GM21447 (cell line): ENCODE data around the gene ARSJ.
"Not testable (repeated sequence)": the region's sequence is repeated elsewhere in the genome, so short reads cannot be mapped to it uniquely, and the experiment has no call there.

Experiments
- ATAC-seq: cut with Tn5 transposase; IDR thresholded peaks from one replicate; pipeline ENCODE4 v1.9.1; 2021; ENCODE audit not compliant: unreplicated experiment

ARSJ gene

DNA sequence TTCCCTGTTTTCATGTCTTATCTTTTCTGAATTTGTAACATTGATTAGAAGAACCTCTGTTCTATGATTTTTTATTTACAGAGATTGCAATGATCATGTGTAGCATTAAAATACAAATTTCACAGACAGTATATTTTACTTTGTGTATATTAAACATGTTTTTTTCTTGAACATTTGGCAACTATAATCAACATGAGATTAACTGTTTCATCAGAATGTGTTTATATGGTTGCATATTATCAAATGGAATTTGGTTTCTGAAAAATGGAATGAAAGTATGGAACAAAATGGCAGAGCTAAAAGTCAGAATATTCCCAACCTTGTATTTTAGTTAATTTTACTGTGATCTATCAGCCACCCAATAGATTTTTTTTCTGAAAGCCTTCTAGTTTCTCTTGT is 19.9 kb downstream of the ARSJ start:
- ATAC-seq, result no peak

DNA sequence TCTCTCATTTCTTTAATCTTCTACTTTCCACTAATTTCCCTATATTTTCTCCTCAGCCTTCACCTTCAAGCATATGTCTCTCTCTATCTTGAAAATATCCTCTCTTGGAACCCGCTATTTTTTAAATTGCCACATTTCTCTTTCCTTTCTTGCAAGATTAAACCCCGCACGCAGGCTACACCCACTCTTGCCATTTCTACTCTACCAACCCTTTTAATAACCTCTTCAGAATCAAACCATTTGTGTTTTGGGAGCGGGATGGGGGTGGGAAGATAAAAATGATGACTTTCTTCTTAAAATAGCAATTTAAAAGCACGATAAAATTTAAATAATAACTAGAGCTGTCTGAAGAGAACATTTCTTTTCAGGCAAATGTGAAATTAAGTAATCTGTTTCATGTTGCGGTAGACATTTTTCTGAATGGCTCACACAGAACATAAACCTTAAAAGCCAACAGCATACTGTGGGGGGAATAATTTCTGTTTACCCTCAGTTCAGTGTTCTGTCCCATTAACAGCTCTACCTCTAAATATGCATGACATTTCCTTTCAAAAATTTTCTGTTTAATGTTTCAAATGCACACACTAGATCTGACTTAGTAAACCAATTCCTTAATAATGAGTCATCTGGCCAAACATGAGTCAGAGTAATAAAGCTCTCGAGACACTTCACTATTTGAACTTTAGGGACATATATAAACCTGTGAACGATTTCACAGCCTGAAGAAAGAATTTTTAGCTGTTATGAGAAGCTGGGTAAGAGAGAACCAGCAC is 20.5 kb downstream of the ARSJ start:
- ATAC-seq, result no peak

DNA sequence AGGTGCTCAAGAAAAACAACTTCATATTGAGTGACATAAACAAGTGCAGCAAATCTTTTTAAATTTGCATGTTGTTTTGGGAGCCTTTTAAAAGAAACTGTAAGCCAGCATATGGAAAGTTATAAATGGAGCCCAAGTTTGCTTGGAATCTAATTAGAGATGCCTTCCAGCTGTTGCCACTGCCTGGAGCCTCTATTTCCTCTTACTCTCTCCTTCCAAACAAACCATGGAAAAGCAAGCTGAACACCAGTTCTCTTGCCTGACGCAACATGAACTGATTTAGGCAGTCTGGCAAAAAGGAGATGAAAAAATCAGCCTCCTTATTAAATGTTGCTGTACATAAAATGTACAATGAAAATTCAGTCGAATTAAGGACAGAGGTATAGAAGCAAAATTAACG is 21.5 kb downstream of the ARSJ start:
- no peak for ATAC-seq

DNA sequence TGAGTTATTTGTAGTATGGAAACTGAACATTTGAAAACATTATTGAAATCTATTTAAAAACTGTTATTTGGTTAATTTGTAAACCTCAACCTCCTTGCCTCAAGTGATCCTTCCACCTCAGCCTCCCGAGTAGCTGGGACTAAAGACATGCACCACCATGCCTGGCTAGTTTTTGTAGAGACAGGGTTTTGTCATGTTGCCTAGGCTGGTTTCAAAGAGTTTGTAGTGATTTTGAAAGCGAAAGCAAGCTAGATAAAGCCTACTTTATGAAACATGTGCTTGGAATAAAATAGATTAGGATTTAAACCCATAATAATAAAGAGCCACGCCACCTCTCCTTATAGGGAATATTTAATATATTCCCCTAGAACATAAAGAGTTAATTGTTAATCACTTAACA is 23.5 kb downstream of the ARSJ start:
- no peak for ATAC-seq

DNA sequence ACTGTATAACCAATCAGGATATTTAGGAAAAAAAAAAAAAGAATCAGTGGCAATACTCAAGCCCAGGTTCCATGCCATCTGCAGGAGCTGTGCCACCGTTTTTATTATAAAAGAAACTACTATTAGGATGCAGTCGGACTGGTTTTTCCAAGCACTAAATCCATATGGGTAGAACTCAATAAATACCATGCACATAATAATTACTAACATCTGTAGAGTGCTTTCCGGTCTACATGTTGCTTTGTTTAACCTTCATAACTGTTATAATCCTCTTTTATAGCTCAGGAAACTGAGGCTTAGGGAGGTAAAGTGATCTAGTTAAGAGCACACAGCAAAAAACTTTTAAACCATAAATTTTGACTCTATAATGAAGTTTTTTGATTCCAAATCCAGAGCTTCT is 24.0 kb downstream of the ARSJ start:
- ATAC-seq, result no peak

DNA sequence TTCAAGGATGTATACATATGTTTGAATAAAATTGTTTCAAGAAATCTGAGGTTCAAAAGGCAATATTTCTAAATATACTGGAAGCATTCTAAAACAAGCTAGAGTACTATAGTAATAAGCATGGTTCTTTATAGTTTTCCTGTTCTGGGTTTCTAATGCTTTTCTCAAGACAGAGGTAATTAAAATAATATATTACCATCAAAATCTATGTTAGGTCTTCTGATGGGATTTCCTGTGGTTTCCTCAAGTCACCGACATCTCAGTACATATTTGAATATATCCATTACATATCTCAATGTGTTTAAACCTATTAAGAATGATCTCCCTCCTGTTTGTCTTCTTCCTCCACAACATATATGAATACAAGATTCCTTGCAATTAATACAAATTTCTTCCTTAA is 25.6 kb downstream of the ARSJ start:
- no peak for ATAC-seq

DNA sequence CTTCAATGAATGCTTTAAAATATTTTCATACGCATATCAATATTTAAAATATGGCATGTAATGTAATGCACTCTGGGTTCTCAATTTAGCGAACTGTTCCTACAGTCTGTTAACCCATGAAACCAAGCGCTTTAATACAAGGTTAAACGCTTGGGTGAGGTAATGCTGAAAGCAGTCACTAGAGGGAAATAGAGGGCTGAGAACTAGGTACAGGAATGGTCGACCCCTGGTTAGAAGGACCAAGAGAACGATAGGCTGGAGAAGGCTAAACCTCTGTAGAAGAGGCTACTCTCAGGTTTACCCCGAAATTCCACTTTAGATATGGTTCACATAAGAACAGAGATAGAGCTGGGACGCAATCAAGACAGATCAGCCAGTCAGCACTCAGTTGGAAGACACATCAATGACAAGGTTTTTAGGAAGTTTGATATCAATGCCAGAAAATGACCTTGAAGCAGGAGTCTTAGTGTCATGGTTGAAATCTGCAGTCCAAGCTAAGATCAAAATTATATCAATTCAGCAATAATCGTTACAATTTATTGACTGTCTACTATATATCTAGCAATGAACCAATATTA is 26.9 kb downstream of the ARSJ start:
- peak; percentile 86 for ATAC-seq

DNA sequence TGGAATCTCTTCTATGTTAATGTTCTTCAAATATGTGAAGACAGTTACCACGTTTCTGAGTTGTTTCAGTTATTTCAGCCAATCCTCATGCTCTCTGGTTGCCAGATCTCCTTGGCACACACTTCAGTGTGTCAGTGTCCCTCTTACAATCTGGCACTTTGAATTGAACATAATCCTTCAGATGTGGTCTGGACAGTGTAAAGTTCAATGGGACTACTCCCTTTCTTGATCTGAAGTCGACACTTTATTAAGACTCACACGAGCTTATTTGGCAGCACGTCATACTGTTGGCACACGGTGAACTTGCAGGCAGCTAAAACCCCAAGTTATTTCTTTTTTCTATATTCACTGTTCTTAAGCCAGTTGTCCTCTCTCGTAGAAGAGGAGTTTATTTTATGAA is 28.2 kb downstream of the ARSJ start:
- no peak for ATAC-seq

DNA sequence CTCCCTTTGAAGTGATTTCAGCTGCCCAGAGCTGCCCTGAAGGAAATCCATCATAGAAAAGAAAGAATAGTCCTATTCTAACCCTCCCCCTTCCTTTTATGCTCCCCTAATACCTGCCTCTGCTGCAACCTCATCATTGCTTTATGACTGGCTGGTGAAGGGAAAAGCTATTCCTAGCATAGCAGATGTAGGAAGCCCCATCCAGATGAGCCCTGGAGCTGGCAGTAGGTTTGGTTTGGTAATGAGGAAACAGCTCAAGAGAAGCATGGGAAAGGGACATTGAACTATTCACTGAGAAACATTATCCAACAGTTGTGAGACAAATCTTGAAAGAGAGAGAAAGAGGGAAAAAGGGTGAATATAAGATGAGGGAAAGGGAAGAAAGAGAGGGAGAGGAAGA is 29.2 kb downstream of the ARSJ start:
- no peak for ATAC-seq

DNA sequence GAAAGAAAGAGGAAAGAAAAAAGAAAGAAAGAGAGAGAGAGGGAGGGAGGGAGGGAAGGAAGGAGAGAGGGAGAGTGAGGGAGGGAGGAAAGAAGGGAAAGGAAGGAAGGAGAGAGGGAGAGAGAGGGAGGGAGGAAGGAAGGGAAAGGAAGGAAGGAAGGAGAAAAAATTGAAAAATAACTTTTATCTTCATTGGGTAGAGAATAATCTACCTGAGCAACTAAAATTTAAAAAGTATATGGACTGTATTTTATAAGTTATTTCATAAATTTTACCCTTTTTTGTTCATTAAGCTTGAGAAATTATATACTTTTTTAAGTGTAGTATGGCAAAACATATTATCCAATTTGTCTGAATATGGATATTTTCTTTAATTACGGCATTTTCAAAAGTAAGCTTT is 32.0 kb downstream of the ARSJ start:
- no peak for ATAC-seq

DNA sequence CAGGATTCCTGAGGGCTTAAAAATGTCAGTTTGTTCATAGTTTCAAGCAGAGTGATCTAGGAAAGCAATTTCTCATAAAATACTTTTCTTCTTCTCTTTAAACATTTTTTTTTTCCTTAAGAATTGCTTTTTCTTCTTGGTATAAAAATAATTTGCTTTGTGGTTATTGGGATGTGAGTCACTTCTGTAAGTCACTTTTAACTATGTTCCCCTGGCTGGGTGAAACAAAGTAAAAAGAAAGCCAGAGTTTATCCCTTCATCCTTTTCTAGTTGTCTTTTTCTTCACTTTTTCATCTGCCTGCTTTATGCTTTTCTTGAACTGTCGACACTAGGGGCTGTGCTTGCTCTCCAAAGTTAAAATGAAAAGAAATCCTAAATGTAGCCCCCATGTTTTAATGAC is 33.5 kb downstream of the ARSJ start:
- ATAC-seq, result no peak

DNA sequence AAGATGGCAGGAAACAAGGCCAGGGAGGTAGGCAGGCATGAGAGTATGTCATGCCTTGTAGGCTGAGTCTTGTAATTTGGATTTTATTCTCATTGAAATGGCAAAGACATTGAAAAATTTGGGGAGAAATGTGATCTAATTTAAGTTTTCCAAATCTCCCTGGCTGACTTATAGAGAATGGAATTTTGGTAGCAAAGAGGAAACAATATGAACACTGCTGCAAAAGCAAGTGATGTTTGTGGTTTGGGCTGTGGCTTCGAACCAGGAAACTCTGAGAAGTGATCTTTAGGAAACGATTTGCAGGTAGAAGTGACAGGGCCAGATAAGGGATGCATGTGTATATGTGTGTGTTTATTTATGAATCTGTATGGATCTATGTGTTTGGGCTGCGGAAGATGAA is 35.6 kb downstream of the ARSJ start:
- no peak for ATAC-seq

DNA sequence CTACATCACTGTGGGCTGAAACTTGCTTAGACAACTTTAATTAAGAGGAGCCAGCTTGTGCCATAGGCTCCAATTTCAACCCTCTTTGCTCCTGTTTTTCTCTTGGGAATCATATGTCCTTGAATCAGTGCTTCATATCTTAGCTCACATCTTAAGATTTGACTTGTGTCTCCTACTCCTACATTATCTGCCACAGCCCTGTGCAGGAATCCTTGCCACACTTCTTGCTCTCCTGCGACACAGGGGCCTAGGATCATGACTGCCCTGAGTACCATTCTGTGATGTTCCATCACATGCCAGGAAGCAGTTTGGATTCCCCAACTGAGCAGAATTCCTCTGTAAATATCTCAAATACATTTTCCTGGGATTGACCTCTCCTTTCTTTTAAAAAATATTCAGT is 36.4 kb downstream of the ARSJ start:
- no peak for ATAC-seq

DNA sequence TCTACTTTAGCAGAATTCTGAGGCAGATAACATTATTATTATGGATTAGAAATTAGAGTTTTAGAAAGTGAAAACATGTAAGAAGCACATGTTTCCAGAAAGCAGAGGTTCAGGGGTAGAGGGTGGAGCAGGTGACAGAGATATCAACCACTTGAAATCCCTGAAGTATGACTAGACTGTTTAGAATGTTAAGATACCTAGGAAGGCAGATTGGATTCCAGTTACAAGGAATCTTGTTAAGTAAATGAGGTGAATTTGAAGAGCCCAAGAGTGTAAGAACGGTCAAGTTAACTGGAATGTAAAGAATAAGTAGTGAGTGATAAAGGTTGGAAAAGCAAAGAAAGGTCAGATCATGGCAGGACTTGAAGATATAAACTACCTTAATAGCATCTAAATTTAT is 37.6 kb downstream of the ARSJ start:
- ATAC-seq, result no peak

DNA sequence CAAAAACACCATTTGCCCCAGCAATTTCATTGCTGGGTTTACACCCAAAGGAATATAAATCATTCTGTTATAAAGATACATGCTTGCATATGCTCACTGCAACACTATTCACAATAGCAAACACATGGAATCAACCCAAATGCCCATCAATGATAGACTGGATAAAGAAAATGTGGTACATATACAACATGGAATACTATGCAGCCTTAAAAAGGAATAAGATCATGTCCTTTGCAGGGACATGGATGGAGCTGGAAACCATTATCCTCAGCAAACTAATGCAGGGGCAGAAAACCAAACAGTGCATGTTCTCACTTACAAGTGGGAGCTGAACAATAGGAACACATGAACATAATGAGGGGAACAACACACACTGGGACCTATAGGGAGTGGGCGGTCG is 39.3 kb downstream of the ARSJ start:
- ATAC-seq, result not testable (repeated sequence)

DNA sequence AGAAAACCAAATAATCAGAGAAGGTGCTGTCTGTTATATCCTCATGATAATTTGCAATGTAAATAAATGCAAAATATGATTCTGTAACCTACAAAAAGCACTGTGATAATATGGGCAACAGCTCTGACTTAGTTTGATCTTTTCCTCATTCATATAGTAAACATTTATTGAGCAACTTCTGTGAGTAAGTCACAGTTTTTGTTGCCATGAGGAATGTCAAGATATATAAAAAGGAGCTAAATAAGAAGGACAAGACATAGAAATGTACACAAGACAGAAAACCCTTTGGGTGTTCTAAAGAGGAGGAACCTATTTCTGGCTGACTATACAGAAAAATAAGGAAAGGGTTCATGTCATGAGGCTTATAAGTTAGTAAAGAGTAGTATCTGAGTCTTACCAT is 44.3 kb downstream of the ARSJ start:
- no peak for ATAC-seq

DNA sequence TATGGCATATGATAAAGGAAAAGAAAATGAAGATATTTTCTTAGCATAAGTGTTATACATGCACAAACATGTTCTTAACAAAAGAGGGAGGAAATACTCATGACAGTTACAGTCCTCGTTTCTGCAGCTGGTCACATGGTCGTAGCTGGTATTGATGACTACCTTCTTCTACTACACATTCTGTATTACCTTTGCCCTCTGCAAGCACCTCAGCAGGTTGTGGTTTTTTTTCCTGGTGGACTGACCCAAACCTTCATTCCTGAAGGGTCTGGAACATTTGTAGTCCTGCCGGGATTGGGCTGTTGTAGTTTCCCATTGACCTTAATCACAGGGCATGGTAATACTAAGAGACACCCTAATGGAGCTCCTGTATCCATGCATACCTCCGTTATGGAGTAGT is 54.7 kb downstream of the ARSJ start:
- ATAC-seq, result not testable (repeated sequence)

DNA sequence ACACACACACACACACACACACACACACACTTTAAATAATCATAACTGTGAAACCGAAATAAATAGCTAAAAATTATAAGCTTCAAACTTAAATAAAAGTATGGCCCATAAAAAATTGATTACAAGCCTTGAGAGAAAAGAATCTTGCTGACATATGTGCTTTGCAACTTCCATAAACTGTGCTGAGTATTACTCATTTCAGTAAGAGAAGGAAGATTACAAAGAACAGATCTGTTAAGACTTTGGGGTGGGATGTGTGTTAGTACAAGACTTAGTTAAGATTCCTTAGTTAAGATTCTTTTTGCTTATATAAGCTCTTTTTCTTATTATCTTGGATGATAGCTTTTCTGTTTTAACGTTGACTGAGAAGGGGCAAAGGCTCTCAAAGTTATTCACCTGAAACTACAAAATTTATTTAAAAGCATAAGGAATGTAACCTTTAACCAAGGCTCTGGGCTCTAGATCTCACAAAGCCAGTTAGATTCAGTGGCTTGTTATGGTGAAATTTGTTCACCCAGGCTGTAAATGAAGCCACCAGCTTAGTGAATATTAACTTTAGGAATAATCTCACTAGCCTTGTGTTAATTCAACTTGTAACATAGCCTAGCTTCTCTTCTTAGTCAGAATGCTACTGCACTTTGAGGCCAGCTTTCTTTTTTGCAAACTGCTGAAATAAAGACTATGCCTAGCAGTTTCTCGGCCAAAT is 58.2 kb downstream of the ARSJ start:
- ATAC-seq, result no peak

DNA sequence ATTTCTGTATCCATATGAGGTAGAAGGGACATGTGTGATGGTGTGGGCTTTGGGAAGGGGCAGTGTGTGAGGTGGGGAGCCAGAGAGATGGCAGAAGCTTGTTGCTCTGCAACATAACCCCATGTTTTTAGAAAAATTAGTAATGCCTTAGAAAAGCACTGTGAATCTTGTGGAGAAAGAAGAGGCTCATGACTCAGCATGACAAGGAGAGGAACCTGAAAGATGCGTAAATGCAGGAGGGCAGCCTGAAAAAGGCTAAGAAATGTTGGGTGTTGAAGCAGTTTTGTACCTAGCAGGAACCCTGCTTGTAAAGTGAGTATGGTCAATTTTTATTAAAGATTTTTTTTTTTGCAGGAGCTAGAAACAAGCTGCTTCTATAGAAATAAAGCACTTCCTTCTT is 59.8 kb downstream of the ARSJ start:
- no peak for ATAC-seq

DNA sequence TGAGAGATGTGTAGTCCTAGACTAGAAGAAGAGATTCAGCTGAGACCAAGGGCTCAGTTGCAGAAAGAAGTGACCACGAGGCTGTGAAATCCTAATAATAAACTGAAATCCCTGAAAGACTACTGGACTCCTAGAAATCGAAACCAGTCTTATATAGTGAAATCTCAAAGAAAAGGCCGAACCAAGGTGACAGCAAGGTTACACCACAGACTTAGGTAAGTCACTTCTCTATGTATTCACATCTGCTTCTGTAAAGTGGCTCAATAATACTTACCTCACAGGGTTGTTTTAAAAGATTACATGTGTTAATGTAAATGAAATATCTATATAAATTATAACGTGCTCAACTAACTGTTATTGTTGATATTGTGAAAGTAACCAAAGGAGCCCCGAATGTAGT is 60.3 kb downstream of the ARSJ start:
- ATAC-seq, result no peak

DNA sequence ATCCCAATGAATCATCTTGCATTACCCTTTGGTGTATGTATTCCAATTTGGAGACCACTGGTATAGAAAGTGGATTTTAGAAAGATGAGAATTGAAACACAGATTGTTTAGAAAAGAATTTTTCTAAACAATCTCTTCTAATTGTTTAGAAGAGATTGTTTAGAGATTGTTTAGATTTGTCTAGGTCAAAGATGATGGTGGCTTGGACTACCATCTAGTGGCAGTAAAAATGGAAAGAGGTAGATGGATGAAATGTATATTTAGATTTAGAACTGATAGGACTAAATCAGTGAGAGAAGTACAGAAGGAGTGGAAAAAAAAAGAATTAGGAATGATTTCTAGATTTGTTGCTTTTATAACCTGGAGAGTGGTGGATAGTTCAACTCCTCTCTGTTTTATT is 70.6 kb downstream of the ARSJ start:
- ATAC-seq, result no peak

DNA sequence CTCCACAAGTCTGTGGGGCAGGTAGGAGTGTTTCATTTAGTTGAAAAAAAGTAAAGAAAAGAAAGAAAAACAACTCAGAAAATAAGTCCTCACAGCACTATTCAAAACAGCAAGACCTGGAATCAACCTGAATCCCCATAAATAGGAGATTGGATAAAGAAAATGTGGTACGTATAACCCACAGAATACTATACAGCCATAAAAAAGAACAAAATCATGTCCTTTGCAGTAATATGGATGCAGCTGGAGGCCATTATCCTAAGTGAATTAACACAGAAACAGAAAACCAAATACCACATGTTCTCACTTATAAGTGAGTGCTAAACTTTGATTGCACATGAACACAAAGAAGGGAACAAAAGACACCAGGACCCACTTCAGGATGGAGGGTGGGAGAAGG is 71.9 kb downstream of the ARSJ start:
- ATAC-seq, result no peak
